ENCODE data around the gene ATRAID. TPM values are rescaled to one million over a fixed set of nuclear protein-coding genes. Genes with fewer than 3 reads are reported as not detected.

ATRAID gene
- total and polyA plus RNA-seq, 2 donors (not counting 3 experiments of a cell fraction or from before 2014, with no cell fraction given): 84.3 to 283 TPM

DNA sequence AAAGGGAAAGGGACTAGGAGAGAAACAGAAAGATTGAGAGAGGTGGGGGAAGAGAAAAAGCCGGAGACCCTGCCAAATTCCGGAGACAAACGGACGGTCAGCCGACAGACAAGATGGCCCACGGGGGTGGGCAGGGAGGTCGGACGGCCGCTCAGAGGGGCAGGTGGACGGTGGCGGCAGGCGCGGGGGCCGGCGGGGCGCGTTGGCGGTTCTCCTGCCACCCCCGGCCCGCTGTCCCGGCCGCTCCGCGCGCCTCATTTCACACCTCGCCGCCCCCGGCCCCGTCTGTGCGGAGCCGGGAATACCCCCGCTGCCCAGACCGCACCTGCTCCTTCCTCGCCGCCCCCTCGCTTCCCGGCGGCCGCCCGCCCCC is 50.1 kb downstream of the ATRAID start:
- H3K4me3 ChIP-seq (replicated peaks in 1 of 3; ENCODE audit: insufficient read depth in 1 of 3, low read depth in 1 of 3, low read length in 3 of 3): peak overlapping the region in 2 of 3 experiments; percentile 33 to 82
- BruUV-seq (replicated peaks): no TSS peak
- DNase-seq (ENCODE audit: low read depth, low spot score): no peak
- no peak for FAIRE-seq
- TF ChIP-seq EZH2 (IDR thresholded peaks at IDR 0.05; ENCODE audit: borderline replicate concordance, low read depth, low read length, severe bottlenecking): peak; percentile 68
- TF ChIP-seq FOS (IDR thresholded peaks at IDR 0.05; ENCODE audit: borderline replicate concordance, insufficient read depth, low read length): no peak
- POLR2A ChIA-PET: no interaction called here
- no peak overlapping the region for H2AFZ ChIP-seq (ENCODE audit: low read depth, low read length)
- intact Hi-C loops (cut with micrococcal nuclease): no loop called here
- H3K9me3 ChIP-seq (replicated peaks; ENCODE audit: control insufficient read depth, insufficient read depth, low read length): no peaks in the 10 kb centered on the region
- CTCF ChIA-PET: interaction anchor here (1.2 to 6.9 kb wide), 6 partner anchors 12 to 41 kb away, joined by 4 to 143 read pairs (median 15); partner anchors contain the start of gene TRIM54
- dilution Hi-C loops (cut with MboI; ENCODE audit: extremely low pct_ligation_motif_present, low sequenced_read_pairs): no loop called here
- no peaks in the 10 kb centered on the region for H4K20me1 ChIP-seq (replicated peaks; ENCODE audit: control insufficient read depth, extremely low read depth, insufficient read depth, low read length)
- no peaks in the 10 kb centered on the region for H3K79me2 ChIP-seq (ENCODE audit: control insufficient read depth, insufficient read depth, low read length)
- peak overlapping the region; percentile 10 for H3K4me2 ChIP-seq (ENCODE audit: insufficient read depth, low read length)
- no peaks in the 10 kb centered on the region for H3K9me1 ChIP-seq (replicated peaks; ENCODE audit: control insufficient read depth, extremely low read depth, insufficient read depth, low read length)
- peak overlapping the region; percentile 24 for H3K9ac ChIP-seq (replicated peaks; ENCODE audit: extremely low read depth, insufficient read depth, low read length)
- H3K27me3 ChIP-seq (ENCODE audit: control insufficient read depth in 2 of 2, insufficient read depth in 2 of 2, low read length in 2 of 2): peaks cover 15 to 38% of the 10 kb centered on the region in 2 experiments
- no peak overlapping the region for H3K27ac ChIP-seq (ENCODE audit: insufficient read depth, low read depth, low read length)
- H3K36me3 ChIP-seq (ENCODE audit: control insufficient read depth in 2 of 2, extremely low read depth in 1 of 2, insufficient read depth in 2 of 2, low read length in 2 of 2): peaks cover 0 to 6% of the 10 kb centered on the region in 2 experiments
- peaks cover 22% of the 10 kb centered on the region for H3K4me1 ChIP-seq (ENCODE audit: control insufficient read depth, extremely low read depth, insufficient read depth, low read length)

DNA sequence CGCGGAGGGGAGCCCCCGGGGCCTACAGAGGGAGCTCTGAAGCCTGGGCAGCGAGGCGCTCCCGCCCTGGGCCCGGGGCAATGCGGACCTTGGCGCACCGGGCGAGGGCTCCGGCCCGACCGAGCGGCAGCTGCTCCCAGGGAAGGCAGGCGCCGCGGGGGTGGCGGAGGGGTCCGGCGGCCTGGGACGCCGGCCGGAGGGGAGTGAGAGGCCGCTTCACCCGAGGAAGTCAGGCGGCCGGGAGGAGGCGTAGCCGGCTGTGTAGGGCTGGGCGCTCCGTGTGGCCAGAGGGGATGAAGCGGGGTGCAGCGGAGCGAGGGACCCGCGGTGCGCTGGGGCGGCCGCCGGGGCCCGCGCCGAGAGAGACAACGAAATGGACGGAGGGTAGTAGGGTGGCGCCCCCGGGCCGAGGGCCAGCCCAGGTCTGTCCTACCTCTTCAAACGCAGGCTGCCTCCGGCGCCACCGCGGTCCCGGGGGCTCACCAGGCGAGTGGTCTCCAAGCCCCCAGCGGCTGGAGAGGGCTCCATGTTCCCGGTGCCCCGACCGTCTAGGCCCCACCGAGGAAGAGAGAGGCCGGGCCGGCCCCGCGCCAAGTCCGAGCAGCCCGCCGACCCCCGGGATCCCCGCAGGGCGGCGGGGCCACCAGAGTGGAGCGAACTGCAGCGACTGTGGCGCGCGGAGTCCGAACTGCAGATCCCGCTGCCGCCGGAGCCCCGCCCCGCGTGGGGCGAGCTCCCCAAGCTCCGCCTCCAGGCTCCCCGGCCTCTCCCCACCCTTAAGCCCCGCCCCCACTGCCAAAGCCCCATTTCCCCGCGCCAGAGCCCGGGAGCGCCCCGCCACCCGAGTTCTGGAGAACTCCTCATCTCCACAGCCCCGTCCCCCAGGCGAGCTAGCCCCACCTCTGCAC is 50.8 kb downstream of the ATRAID start, which contains the start of gene SLC30A3:
Gene SLC30A3 (minus strand): TSS at position 669 of the 908 bp plus-strand sequence. CDS start 141 bp downstream, at position 528.
- no peak within 1 kb of the TSS for H3K27ac ChIP-seq (ENCODE audit: insufficient read depth, low read depth, low read length)
- DNase-seq (ENCODE audit: low read depth, low spot score): peak; percentile 62
- peak within 1 kb of the TSS; percentile 23 to 82 (median 58) for H3K4me3 ChIP-seq (replicated peaks in 1 of 3; ENCODE audit: insufficient read depth in 1 of 3, low read depth in 1 of 3, low read length in 3 of 3)
- peaks cover 0 to 4% of the 10 kb centered on the region in 2 experiments for H3K36me3 ChIP-seq (ENCODE audit: control insufficient read depth in 2 of 2, extremely low read depth in 1 of 2, insufficient read depth in 2 of 2, low read length in 2 of 2)
- peak within 1 kb of the TSS; percentile 77 for H3K4me2 ChIP-seq (ENCODE audit: insufficient read depth, low read length)
- no peak for TF ChIP-seq GATA2 (IDR thresholded peaks at IDR 0.05; ENCODE audit: insufficient read depth, insufficient read length, low read depth, low read length)
- TF ChIP-seq, protein P1, sequence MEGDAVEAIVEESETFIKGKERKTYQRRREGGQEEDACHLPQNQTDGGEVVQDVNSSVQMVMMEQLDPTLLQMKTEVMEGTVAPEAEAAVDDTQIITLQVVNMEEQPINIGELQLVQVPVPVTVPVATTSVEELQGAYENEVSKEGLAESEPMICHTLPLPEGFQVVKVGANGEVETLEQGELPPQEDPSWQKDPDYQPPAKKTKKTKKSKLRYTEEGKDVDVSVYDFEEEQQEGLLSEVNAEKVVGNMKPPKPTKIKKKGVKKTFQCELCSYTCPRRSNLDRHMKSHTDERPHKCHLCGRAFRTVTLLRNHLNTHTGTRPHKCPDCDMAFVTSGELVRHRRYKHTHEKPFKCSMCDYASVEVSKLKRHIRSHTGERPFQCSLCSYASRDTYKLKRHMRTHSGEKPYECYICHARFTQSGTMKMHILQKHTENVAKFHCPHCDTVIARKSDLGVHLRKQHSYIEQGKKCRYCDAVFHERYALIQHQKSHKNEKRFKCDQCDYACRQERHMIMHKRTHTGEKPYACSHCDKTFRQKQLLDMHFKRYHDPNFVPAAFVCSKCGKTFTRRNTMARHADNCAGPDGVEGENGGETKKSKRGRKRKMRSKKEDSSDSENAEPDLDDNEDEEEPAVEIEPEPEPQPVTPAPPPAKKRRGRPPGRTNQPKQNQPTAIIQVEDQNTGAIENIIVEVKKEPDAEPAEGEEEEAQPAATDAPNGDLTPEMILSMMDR (IDR thresholded peaks at IDR 0.05; ENCODE audit: extremely low read depth in 1 of 2, insufficient read depth in 1 of 2, low read depth in 1 of 2, low read length in 2 of 2): peak in 1 of 2 donors; percentile 1
- peak; percentile 32 for TF ChIP-seq EZH2 (IDR thresholded peaks at IDR 0.05; ENCODE audit: borderline replicate concordance, low read depth, low read length, severe bottlenecking)
- peak; percentile 49 for TF ChIP-seq POLR2AphosphoS5 (IDR thresholded peaks at IDR 0.05; ENCODE audit: insufficient read depth, low read depth, low read length)
- H3K4me1 ChIP-seq (ENCODE audit: control insufficient read depth, extremely low read depth, insufficient read depth, low read length): peaks cover 22% of the 10 kb centered on the region
- peak; percentile 63 for FAIRE-seq
- H2AFZ ChIP-seq (ENCODE audit: low read depth, low read length): peak within 1 kb of the TSS; percentile 70
- peaks cover 15 to 38% of the 10 kb centered on the region in 2 experiments for H3K27me3 ChIP-seq (ENCODE audit: control insufficient read depth in 2 of 2, insufficient read depth in 2 of 2, low read length in 2 of 2)
- dilution Hi-C loops (cut with MboI; ENCODE audit: extremely low pct_ligation_motif_present, low sequenced_read_pairs) (no loop called here), intact Hi-C loops (cut with micrococcal nuclease) (no loop called here)
- no peaks in the 10 kb centered on the region for H3K9me1 ChIP-seq (replicated peaks; ENCODE audit: control insufficient read depth, extremely low read depth, insufficient read depth, low read length)
- ChIA-PET CTCF (interaction anchor here (0.8 to 6.9 kb wide), 10 partner anchors 9 to 93 kb away, joined by 3 to 143 read pairs (median 4); partner anchors contain the start of gene TRIM54), POLR2A (interaction anchor here (0.6 kb wide), 1 partner anchor 1632 kb away, joined by 3 read pairs; the partner anchor contains the start of gene WDR43)
- H3K9me3 ChIP-seq (replicated peaks; ENCODE audit: control insufficient read depth, insufficient read depth, low read length): no peaks in the 10 kb centered on the region
- H3K79me2 ChIP-seq (ENCODE audit: control insufficient read depth, insufficient read depth, low read length): no peaks in the 10 kb centered on the region
- no TSS peak for BruUV-seq (replicated peaks)
- peak within 1 kb of the TSS; percentile 24 for H3K9ac ChIP-seq (replicated peaks; ENCODE audit: extremely low read depth, insufficient read depth, low read length)
- no peaks in the 10 kb centered on the region for H4K20me1 ChIP-seq (replicated peaks; ENCODE audit: control insufficient read depth, extremely low read depth, insufficient read depth, low read length)

Data from endothelial cell of umbilical vein (primary cell).